Measurements from ENCODE around the gene ZNF133.

DNA sequence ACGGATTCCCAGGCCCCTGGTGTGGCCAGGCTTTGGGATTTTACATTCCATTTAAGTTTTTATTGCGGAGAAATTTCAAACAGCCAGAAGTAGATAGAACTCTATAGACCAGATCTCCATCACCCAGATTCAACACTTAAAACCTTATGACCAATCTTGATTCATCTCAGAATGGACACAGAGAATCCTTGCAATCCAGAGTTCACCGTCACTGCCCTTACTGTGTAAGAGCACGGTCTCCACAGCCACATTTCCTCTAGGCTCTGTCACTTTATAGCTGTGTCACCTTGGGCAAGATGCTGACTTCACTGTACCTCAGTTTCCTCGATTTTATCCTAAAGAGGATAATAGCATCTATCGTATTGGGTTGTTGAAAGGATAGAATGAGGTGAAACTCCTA lies 979 bp downstream of the ZNF133 start:
- TF ChIP-seq NR2C2 (CRISPR knock-in tag; IDR thresholded peaks at IDR 0.05; ENCODE audit: borderline replicate concordance) (no peak), MEF2D (CRISPR knock-in tag; IDR thresholded peaks at IDR 0.05) (no peak), SKI (IDR thresholded peaks at IDR 0.05; ENCODE audit: partially characterized antibody) (no peak), TCF7L2 (IDR thresholded peaks at IDR 0.05; ENCODE audit: low read depth, low read length) (no peak), SETDB1 (CRISPR knock-in tag; IDR thresholded peaks at IDR 0.05; ENCODE audit: borderline replicate concordance) (no peak), POLR2AphosphoS5 (IDR thresholded peaks at IDR 0.05; ENCODE audit: low read depth, low read length) (no peak), YEATS4 (CRISPR knock-in tag; IDR thresholded peaks at IDR 0.05; ENCODE audit: borderline replicate concordance) (no peak), FOXA1 (IDR thresholded peaks at IDR 0.05) (no peak), FOXA1 (CRISPR knock-in tag; IDR thresholded peaks at IDR 0.05) (no peak), FIP1L1 (IDR thresholded peaks at IDR 0.05; ENCODE audit: borderline replicate concordance, insufficient read depth, low read depth, low read length) (no peak), KDM1A (CRISPR knock-in tag; IDR thresholded peaks at IDR 0.05) (no peak), ZNF703 (CRISPR knock-in tag; IDR thresholded peaks at IDR 0.05; ENCODE audit: borderline replicate concordance) (no peak), SRSF1 (optimal IDR thresholded peaks at IDR 0.05; ENCODE audit: low read depth, low read length) (no peak)
- TF ChIP-seq, protein P1, sequence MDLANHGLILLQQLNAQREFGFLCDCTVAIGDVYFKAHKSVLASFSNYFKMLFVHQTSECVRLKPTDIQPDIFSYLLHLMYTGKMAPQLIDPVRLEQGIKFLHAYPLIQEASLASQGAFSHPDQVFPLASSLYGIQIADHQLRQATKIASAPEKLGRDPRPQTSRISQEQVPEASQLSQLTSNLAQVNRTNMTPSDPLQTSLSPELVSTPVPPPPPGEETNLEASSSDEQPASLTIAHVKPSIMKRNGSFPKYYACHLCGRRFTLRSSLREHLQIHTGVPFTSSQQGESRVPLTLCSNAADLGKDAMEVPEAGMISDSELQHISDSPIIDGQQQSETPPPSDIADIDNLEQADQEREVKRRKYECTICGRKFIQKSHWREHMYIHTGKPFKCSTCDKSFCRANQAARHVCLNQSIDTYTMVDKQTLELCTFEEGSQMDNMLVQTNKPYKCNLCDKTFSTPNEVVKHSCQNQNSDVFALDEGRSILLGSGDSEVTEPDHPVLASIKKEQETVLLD (CRISPR knock-in tag; IDR thresholded peaks at IDR 0.05; ENCODE audit: low read depth) = no peak
- TF ChIP-seq, protein P2, sequence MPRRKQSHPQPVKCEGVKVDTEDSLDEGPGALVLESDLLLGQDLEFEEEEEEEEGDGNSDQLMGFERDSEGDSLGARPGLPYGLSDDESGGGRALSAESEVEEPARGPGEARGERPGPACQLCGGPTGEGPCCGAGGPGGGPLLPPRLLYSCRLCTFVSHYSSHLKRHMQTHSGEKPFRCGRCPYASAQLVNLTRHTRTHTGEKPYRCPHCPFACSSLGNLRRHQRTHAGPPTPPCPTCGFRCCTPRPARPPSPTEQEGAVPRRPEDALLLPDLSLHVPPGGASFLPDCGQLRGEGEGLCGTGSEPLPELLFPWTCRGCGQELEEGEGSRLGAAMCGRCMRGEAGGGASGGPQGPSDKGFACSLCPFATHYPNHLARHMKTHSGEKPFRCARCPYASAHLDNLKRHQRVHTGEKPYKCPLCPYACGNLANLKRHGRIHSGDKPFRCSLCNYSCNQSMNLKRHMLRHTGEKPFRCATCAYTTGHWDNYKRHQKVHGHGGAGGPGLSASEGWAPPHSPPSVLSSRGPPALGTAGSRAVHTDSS (CRISPR knock-in tag; conservative IDR thresholded peaks at IDR 0.05) = no peak
